Thyroid gland (tissue), 4 donors: Measurements from ENCODE around the gene MACROH2A1.

Experiments used
- CTCF ChIP-seq, 6 experiments: fragments of 200-600 bp in 3 of 6; fragments of 450-650 bp in 3 of 6; sonication (generic) in 3 of 6; IDR thresholded peaks; one replicate each; pipeline ENCODE4 v1.5.1; 2016 to 2019; ENCODE audit warnings: antibody characterized with exemption in 6 of 6, mild to moderate bottlenecking in 2 of 6, inconsistent platforms in 1 of 6, moderate library complexity in 1 of 6
- POLR2A ChIP-seq, 2 donors: fragments of 450-650 bp; IDR thresholded peaks; one replicate each; pipeline ENCODE4 v1.6.1; 2017; ENCODE audit warnings: antibody characterized with exemption in 2 of 2, mild to moderate bottlenecking in 2 of 2, moderate library complexity in 1 of 2

DNA sequence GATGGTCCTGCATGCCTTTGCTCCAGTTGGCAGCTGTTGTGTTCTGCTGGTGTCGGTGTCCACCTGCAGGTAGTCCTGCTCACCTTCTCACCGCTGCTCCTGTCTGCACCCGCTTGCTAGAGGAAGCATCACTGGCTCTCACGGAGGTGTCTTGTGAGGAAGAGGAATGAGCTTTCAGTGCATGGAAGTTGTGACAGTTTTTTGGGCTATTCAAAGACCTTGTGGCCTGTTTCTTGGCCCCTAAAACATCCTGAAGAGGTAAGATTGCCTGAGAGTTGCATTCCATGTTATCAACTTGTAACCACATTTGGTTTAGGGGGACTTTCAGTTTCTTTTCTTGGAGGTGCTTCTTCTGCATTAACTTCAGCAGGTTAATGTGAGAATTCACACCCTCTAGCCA lies 85.6 kb downstream of the MACROH2A1 start:
- TF ChIP-seq CTCF (IDR thresholded peaks at IDR 0.05) (no peak), POLR2A (IDR thresholded peaks at IDR 0.05) (no peak)
